Endothelial cell of umbilical vein (primary cell): ENCODE results near the gene SVIL. TPM values are rescaled to one million over a fixed set of nuclear protein-coding genes. Genes with fewer than 3 reads are reported as not detected.
"Not testable (repeated sequence)": the region's sequence is repeated elsewhere in the genome, so short reads cannot be mapped to it uniquely, and the experiment has no call there.

Experiments
- BruUV-seq: library from RNA; stranded (reverse); fragments of 400-500 nt; replicated peaks from 2 replicates; lab custom pipeline; 2021; lab: Mats Ljungman, UMichigan
- CTCF ChIA-PET: fragments of 300-600, 350-600 bp; sonication (Branson Sonifier 250); formaldehyde crosslinking; loops from one replicate; lab custom pipeline; 2021; ENCODE audit warnings: antibody characterized with exemption, inconsistent platforms; lab: Charles Lee
- POLR2A ChIA-PET: fragments of 300-600, 350-600 bp; sonication (Branson Sonifier 250); formaldehyde crosslinking; loops from one replicate; lab custom pipeline; 2021; ENCODE audit warnings: antibody characterized with exemption, inconsistent platforms; lab: Charles Lee
- DNase-seq: peaks from one replicate; pipeline ENCODE4 v3.0.0-alpha.2; 2011; ENCODE audit warnings: low read depth, low spot score
- FAIRE-seq: peaks from 2 replicates; lab custom pipeline; 2011; peaks lifted over from hg19 to GRCh38; lab: Jason Lieb, UNC
- H2AFZ ChIP-seq: 2 replicates; pipeline ENCODE4 v1.6.0; 2012; ENCODE audit warnings: low read depth, low read length, control low read depth, inconsistent platforms
- H3K27ac ChIP-seq: 2 replicates; pipeline ENCODE4 v1.5.1; 2011; ENCODE audit warnings: low read depth, mild to moderate bottlenecking, control low read depth, low read length, moderate library complexity; ENCODE audit not compliant: insufficient read depth
- H3K27me3 ChIP-seq, 2 experiments: 2 replicates each; pipeline versions ENCODE4 v1.6.0 to v1.6.1; 2011; ENCODE audit warnings: low read length in 2 of 2, mixed read lengths in 1 of 2; ENCODE audit not compliant: control insufficient read depth in 2 of 2, insufficient read depth in 2 of 2
- H3K36me3 ChIP-seq, 2 experiments: 2 replicates in 1 of 2; 3 replicates in 1 of 2; pipeline ENCODE4 v1.5.1; 2011; ENCODE audit warnings: low read length in 2 of 2, mild to moderate bottlenecking in 1 of 2, moderate library complexity in 1 of 2; ENCODE audit not compliant: control insufficient read depth in 2 of 2, insufficient read depth in 2 of 2; ENCODE audit errors: extremely low read depth in 1 of 2
- H3K4me1 ChIP-seq: 3 replicates; pipeline ENCODE4 v1.5.1; 2011; ENCODE audit warnings: mild to moderate bottlenecking, low read length; ENCODE audit not compliant: control insufficient read depth, insufficient read depth; ENCODE audit errors: extremely low read depth
- H3K4me2 ChIP-seq: 2 replicates; pipeline ENCODE4 v1.6.1; 2011; ENCODE audit warnings: low read length, control low read depth, mixed read lengths; ENCODE audit not compliant: insufficient read depth
- H3K4me3 ChIP-seq, 3 experiments: fragments of 200-600 bp in 1 of 3; sonication (generic), shearing (Covaris generic) in 1 of 3; replicated peaks in 1 of 3; 2 replicates each; pipeline ENCODE4 v1.5.1; 2011 to 2016; ENCODE audit warnings: control low read depth in 3 of 3, low read length in 3 of 3, mild to moderate bottlenecking in 2 of 3, inconsistent platforms in 1 of 3, low read depth in 1 of 3, moderate library complexity in 1 of 3; ENCODE audit not compliant: insufficient read depth in 1 of 3
- H3K79me2 ChIP-seq: 2 replicates; pipeline ENCODE4 v1.6.0; 2012; ENCODE audit warnings: low read length, inconsistent platforms; ENCODE audit not compliant: control insufficient read depth, insufficient read depth
- H3K9ac ChIP-seq: replicated peaks from 2 replicates; pipeline ENCODE3; 2011; ENCODE audit warnings: low read length, control low read depth; ENCODE audit not compliant: insufficient read depth; ENCODE audit errors: extremely low read depth
- H3K9me1 ChIP-seq: replicated peaks from 3 replicates; pipeline ENCODE4 v1.6.0; 2011; ENCODE audit warnings: mild to moderate bottlenecking, low read length; ENCODE audit not compliant: control insufficient read depth, insufficient read depth; ENCODE audit errors: extremely low read depth
- H3K9me3 ChIP-seq: replicated peaks from 2 replicates; pipeline ENCODE4 v1.5.1; 2012; ENCODE audit warnings: low read length, inconsistent platforms; ENCODE audit not compliant: control insufficient read depth, insufficient read depth
- H4K20me1 ChIP-seq: replicated peaks from 2 replicates; pipeline ENCODE3; 2011; ENCODE audit warnings: mild to moderate bottlenecking, low read length; ENCODE audit not compliant: control insufficient read depth, insufficient read depth; ENCODE audit errors: extremely low read depth
- EZH2 ChIP-seq: IDR thresholded peaks from 2 replicates; pipeline ENCODE4 v1.6.1; 2012; ENCODE audit warnings: borderline replicate concordance, low read depth, mild to moderate bottlenecking, moderate library complexity, low read length, inconsistent platforms; ENCODE audit not compliant: severe bottlenecking
- FOS ChIP-seq: IDR thresholded peaks from 2 replicates; pipeline ENCODE4 v1.6.1; 2011; ENCODE audit warnings: mild to moderate bottlenecking, low read length, moderate library complexity, borderline replicate concordance; ENCODE audit not compliant: insufficient read depth
- GATA2 ChIP-seq: IDR thresholded peaks from 2 replicates; pipeline ENCODE4 v1.7.0; 2011; ENCODE audit warnings: low read depth, mild to moderate bottlenecking, moderate library complexity, mixed read lengths, low read length; ENCODE audit not compliant: insufficient read length, insufficient read depth
- JUN ChIP-seq: IDR thresholded peaks from 2 replicates; pipeline ENCODE4 v1.6.1; 2011; ENCODE audit warnings: borderline replicate concordance, low read depth; ENCODE audit not compliant: insufficient read length, insufficient read depth
- MYC ChIP-seq: IDR thresholded peaks from one replicate; pipeline ENCODE4 v1.6.1; 2011; ENCODE audit warnings: mild to moderate bottlenecking, low read depth, low read length
- POLR2A ChIP-seq: IDR thresholded peaks from 2 replicates; pipeline ENCODE4 v1.6.1; 2012; ENCODE audit warnings: low read depth, mild to moderate bottlenecking, control low read depth, low read length
- POLR2AphosphoS5 ChIP-seq: IDR thresholded peaks from 2 replicates; pipeline ENCODE4 v1.6.1; 2012; ENCODE audit warnings: low read depth, mild to moderate bottlenecking, control low read depth, low read length, moderate library complexity; ENCODE audit not compliant: insufficient read depth
- dilution Hi-C: fragments of 300-500 bp; cut with MboI; formaldehyde crosslinking; loops from one replicate; pipeline ENCODE4 v1.15.0; 2019; ENCODE audit warnings: low sequenced_read_pairs; ENCODE audit not compliant: extremely low pct_ligation_motif_present
- intact Hi-C: fragments of 100-400 bp; cut with micrococcal nuclease; formaldehyde crosslinking; loops from one replicate; pipeline ENCODE4 v1.10.0; 2022
- polyA plus RNA-seq, 4 experiments: library from polyadenylated mRNA; depleted of rRNA in 3 of 4; stranded (reverse) in 3 of 4; unstranded in 1 of 4; fragments of >200 nt; gene quantifications; 2 replicates each; pipeline versions ENCODE4 v1.2.1 to v1.2.3, GENCODE V29; 2011 to 2012; ENCODE audit warnings: missing spikeins in 1 of 4
- total RNA-seq: library from RNA; stranded (reverse); gene quantifications from 2 replicates; pipeline ENCODE4 v1.2.3, GENCODE V29; 2021
- TF ChIP-seq, protein P1 (sequence below), 2 donors: IDR thresholded peaks; 1 replicate in 1 of 2; 2 replicates in 1 of 2; pipeline ENCODE4 v1.5.1; 2011; ENCODE audit warnings: low read length in 2 of 2, mild to moderate bottlenecking in 2 of 2, moderate library complexity in 2 of 2, control low read depth in 1 of 2, inconsistent platforms in 1 of 2, low read depth in 1 of 2; ENCODE audit not compliant: insufficient read depth in 1 of 2; ENCODE audit errors: extremely low read depth in 1 of 2
- TF ChIP-seq, protein P2 (sequence below): IDR thresholded peaks from 2 replicates; pipeline ENCODE4 v1.6.1; 2011; ENCODE audit not compliant: insufficient read depth, insufficient read length

SVIL gene
- total and polyA plus RNA-seq, 2 donors (not counting 3 experiments of a cell fraction or from before 2014, with no cell fraction given): 22.6 to 70.7 TPM

DNA sequence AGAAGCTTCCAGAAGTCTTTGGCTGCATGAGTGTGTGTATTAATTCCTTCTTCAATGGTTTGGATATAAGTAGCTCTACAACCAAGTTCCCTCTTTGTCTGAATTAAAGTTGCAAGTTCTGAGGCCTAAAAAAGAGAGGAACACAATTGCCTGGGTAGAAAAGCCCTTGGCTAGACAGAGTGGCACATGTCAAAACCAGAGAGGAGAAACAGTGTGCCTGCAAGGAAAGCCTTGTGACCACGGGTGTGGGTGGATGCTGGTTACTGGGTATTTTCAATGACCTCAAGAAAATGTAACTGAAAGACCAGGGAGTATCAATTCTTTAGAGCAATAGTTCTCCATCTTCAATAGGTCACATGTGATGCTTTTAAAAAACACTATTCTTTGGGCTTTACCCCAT lies 148.3 kb downstream of the SVIL start:
- BruUV-seq: no TSS peak
- CTCF ChIA-PET: interaction anchor here (1.0 to 1.1 kb wide), 2 partner anchors 10 to 16 kb away, joined by 3 to 6 read pairs; no protein-coding TSS in a partner anchor
- Histone ChIP-seq H3K9ac (no peak overlapping the region), H3K27me3 (no peaks in the 10 kb centered on the region), H3K9me3 (no peaks in the 10 kb centered on the region), H3K27ac (no peak overlapping the region), H4K20me1 (no peaks in the 10 kb centered on the region), H3K4me1 (peaks cover 8% of the 10 kb centered on the region), H3K4me3 (no peak overlapping the region), H3K9me1 (no peaks in the 10 kb centered on the region), H3K79me2 (no peaks in the 10 kb centered on the region), H2AFZ (no peak overlapping the region), H3K4me2 (no peak overlapping the region), H3K36me3 (peaks cover 2 to 24% of the 10 kb centered on the region in 2 experiments)
- FAIRE-seq (no peak), DNase-seq (no peak)
- TF ChIP-seq, protein P1, sequence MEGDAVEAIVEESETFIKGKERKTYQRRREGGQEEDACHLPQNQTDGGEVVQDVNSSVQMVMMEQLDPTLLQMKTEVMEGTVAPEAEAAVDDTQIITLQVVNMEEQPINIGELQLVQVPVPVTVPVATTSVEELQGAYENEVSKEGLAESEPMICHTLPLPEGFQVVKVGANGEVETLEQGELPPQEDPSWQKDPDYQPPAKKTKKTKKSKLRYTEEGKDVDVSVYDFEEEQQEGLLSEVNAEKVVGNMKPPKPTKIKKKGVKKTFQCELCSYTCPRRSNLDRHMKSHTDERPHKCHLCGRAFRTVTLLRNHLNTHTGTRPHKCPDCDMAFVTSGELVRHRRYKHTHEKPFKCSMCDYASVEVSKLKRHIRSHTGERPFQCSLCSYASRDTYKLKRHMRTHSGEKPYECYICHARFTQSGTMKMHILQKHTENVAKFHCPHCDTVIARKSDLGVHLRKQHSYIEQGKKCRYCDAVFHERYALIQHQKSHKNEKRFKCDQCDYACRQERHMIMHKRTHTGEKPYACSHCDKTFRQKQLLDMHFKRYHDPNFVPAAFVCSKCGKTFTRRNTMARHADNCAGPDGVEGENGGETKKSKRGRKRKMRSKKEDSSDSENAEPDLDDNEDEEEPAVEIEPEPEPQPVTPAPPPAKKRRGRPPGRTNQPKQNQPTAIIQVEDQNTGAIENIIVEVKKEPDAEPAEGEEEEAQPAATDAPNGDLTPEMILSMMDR (IDR thresholded peaks at IDR 0.05; ENCODE audit: extremely low read depth in 1 of 2, insufficient read depth in 1 of 2, low read depth in 1 of 2, low read length in 2 of 2): no peak
- TF ChIP-seq, protein P2, sequence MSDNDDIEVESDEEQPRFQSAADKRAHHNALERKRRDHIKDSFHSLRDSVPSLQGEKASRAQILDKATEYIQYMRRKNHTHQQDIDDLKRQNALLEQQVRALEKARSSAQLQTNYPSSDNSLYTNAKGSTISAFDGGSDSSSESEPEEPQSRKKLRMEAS: no peak
- TF ChIP-seq GATA2 (no peak), POLR2A (no peak), MYC (no peak), POLR2AphosphoS5 (no peak), EZH2 (no peak), JUN (no peak), FOS (no peak)
- dilution Hi-C loops (no loop called here), intact Hi-C loops (no loop called here)
- POLR2A ChIA-PET: no interaction called here

DNA sequence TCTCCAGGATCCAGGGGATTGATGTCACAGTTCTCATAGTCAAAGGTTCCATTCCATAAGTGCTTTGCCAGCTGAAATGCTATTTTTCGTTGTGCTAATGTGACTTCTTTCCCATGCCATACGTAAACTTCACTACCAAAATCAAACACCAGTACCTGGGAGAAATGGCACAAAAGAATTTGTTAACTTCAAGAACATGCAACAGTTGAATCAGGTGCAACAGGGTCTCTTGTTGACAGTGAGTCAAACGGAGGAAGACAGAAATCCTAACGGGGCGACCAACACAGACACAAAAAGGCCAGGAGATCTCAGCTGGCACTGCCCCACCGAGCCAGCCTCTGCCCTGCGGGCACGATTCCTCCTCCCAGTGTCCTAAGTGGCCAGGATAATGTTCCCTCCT lies 150.1 kb downstream of the SVIL start:
- H3K9me1 ChIP-seq, H3K9ac ChIP-seq, BruUV-seq, H3K9me3 ChIP-seq, H2AFZ ChIP-seq, H3K27ac ChIP-seq, POLR2A ChIA-PET, dilution Hi-C loops, H3K79me2 ChIP-seq, H4K20me1 ChIP-seq, H3K27me3 ChIP-seq, FAIRE-seq, intact Hi-C loops, H3K4me1 ChIP-seq, H3K4me2 ChIP-seq, H3K4me3 ChIP-seq, DNase-seq: not testable (repeated sequence)
- CTCF ChIA-PET: interaction anchor here (3.2 kb wide), 1 partner anchor 12 kb away, joined by 11 read pairs; no protein-coding TSS in a partner anchor
- H3K36me3 ChIP-seq: peaks cover 2 to 26% of the 10 kb centered on the region in 2 experiments
